Upper lobe of left lung (tissue), 6 donors: ENCODE results near the gene ECEL1. TPM values are rescaled to one million over a fixed set of nuclear protein-coding genes. Genes with fewer than 3 reads are reported as not detected.

Source experiments
- ATAC-seq, 2 donors: fragments of 200-7000 bp; cut with Tn5 transposase; one replicate each; pipeline ENCODE4 v1.9.1; 2022; ENCODE audit warnings: mild to moderate bottlenecking in 2 of 2, moderate library complexity in 2 of 2; ENCODE audit not compliant: low FRiP score in 2 of 2
- DNase-seq, 2 donors: peaks; one replicate each; pipeline ENCODE4 v3.0.0-alpha.2; 2019 to 2020
- H3K27ac ChIP-seq, 4 donors: fragments of 200-600 bp; sonication (generic); one replicate each; pipeline ENCODE4 v1.5.1; 2016 to 2019
- H3K27me3 ChIP-seq, 4 donors: fragments of 200-600 bp; sonication (generic); one replicate each; pipeline ENCODE4 v1.5.1; 2017 to 2019
- H3K36me3 ChIP-seq, 4 donors: fragments of 200-600 bp; sonication (generic); one replicate each; pipeline ENCODE4 v1.5.1; 2016 to 2019
- H3K4me1 ChIP-seq, 4 donors: fragments of 200-600 bp; sonication (generic); one replicate each; pipeline ENCODE4 v1.5.1; 2018 to 2019
- H3K4me3 ChIP-seq, 4 donors: fragments of 200-600 bp; sonication (generic); one replicate each; pipeline ENCODE4 v1.5.1; 2017 to 2019; ENCODE audit warnings: mild to moderate bottlenecking in 2 of 4, moderate library complexity in 1 of 4
- H3K9me3 ChIP-seq, 4 donors: fragments of 200-600 bp; sonication (generic); one replicate each; pipeline ENCODE4 v1.5.1; 2018 to 2019
- CTCF ChIP-seq, 6 experiments: fragments of 450-650 bp in 4 of 6; fragments of 200-600 bp in 2 of 6; sonication (generic) in 2 of 6; IDR thresholded peaks; one replicate each; pipeline ENCODE4 v1.5.1; 2016 to 2019; ENCODE audit warnings: antibody characterized with exemption in 6 of 6
- EP300 ChIP-seq, 4 donors: sonication (generic); formaldehyde crosslinking; IDR thresholded peaks; one replicate each; pipeline ENCODE4 v1.5.1; 2017; ENCODE audit warnings: antibody characterized with exemption in 4 of 4, control low read depth in 2 of 4
- POLR2A ChIP-seq, 4 donors: fragments of 450-650 bp; IDR thresholded peaks; one replicate each; pipeline ENCODE4 v1.5.1; 2016 to 2017; ENCODE audit warnings: antibody characterized with exemption in 4 of 4, mild to moderate bottlenecking in 2 of 4
- POLR2AphosphoS5 ChIP-seq, 2 donors: sonication (generic); formaldehyde crosslinking; IDR thresholded peaks; one replicate each; pipeline ENCODE4 v1.5.1; 2017; ENCODE audit warnings: antibody characterized with exemption in 2 of 2
- WGBS, 2 donors: methylation state at CpG; one replicate each; pipeline ENCODE4 v1.1.5; 2017 to 2018; 5-methylcytosine and 5-hydroxymethylcytosine counted together
- total RNA-seq, 6 donors: library from RNA; depleted of rRNA in 4 of 6; stranded (reverse); fragments of >200 nt in 4 of 6; gene quantifications; one replicate each; pipeline versions ENCODE4 v1.1.0 to v1.2.1, GENCODE V29; 2016 to 2021
- donor health status: DM: no; HTN: no; CAD: no; lungs with moderate emphysema.
- donor health status: DM: no; HTN: yes; CAD: no; lungs with severe emphysema.

Gene ECEL1
- total RNA-seq, 6 donors from 2014 or later, result 0.14 to 0.40 TPM; not detected in 4

GRCh38 chr2:232459419-232460035 is 28.1 kb downstream of the ECEL1 start:
- DNase-seq (peak in 1 of 2 donors; percentile 10), ATAC-seq (no peak)
- 87 to 94% methylated on average over 6 to 9 of the region's 11 CpGs for WGBS, 2 donors
- no peaks in the 10 kb centered on the region for H3K36me3 ChIP-seq
- TF ChIP-seq POLR2A (IDR thresholded peaks at IDR 0.05) (no peak), EP300 (IDR thresholded peaks at IDR 0.05) (no peak), POLR2AphosphoS5 (IDR thresholded peaks at IDR 0.05) (no peak), CTCF (IDR thresholded peaks at IDR 0.05) (no peak)
- H3K27me3 ChIP-seq, result peaks cover 0 to 8% (median 0%) of the 10 kb centered on the region in 4 donors
- no peaks in the 10 kb centered on the region for H3K4me1 ChIP-seq
- H3K9me3 ChIP-seq, result no peaks in the 10 kb centered on the region
- no peak overlapping the region for H3K27ac ChIP-seq
- no peak overlapping the region for H3K4me3 ChIP-seq

- H3K27ac ChIP-seq, result no peak overlapping the region
- H3K4me1 ChIP-seq, result no peaks in the 10 kb centered on the region
- ATAC-seq (no peak), DNase-seq (peak; percentile 12 to 82)
- H3K36me3 ChIP-seq, result no peaks in the 10 kb centered on the region
- TF ChIP-seq CTCF (IDR thresholded peaks at IDR 0.05) (no peak), POLR2AphosphoS5 (IDR thresholded peaks at IDR 0.05) (no peak), EP300 (IDR thresholded peaks at IDR 0.05) (no peak), POLR2A (IDR thresholded peaks at IDR 0.05) (no peak)
- 56 to 78% methylated on average over 18 to 48 of the region's 56 CpGs for WGBS, 2 donors
- H3K27me3 ChIP-seq, result peaks cover 0 to 8% (median 0%) of the 10 kb centered on the region in 4 donors
- H3K9me3 ChIP-seq, result no peaks in the 10 kb centered on the region
- H3K4me3 ChIP-seq, result no peak overlapping the region
These were observed 28.8 kb downstream of the ECEL1 start for GRCh38 chr2:232458661-232459418.

- no peak for TF ChIP-seq POLR2A (IDR thresholded peaks at IDR 0.05)
- no peak for TF ChIP-seq EP300 (IDR thresholded peaks at IDR 0.05)
- no peak for TF ChIP-seq CTCF (IDR thresholded peaks at IDR 0.05)
- no peak for TF ChIP-seq POLR2AphosphoS5 (IDR thresholded peaks at IDR 0.05)
- DNase-seq, result peak; percentile 10 to 75
- no peaks in the 10 kb centered on the region for H3K9me3 ChIP-seq
- no peaks in the 10 kb centered on the region for H3K36me3 ChIP-seq
- H3K4me1 ChIP-seq, result no peaks in the 10 kb centered on the region
- H3K27me3 ChIP-seq, result peaks cover 0 to 8% (median 0%) of the 10 kb centered on the region in 4 donors
- ATAC-seq, result no peak
- 85 to 93% methylated on average over 16 to 25 of the region's 25 CpGs for WGBS, 2 donors
- no peak overlapping the region for H3K27ac ChIP-seq
- H3K4me3 ChIP-seq, result no peak overlapping the region
These were observed 29.5 kb downstream of the ECEL1 start for GRCh38 chr2:232458051-232458660.

- 91 to 93% methylated on average over 2 to 20 of the region's 21 CpGs for WGBS, 2 donors
- H3K4me1 ChIP-seq, result no peaks in the 10 kb centered on the region
- DNase-seq, result peak; percentile 15 to 59
- H3K4me3 ChIP-seq, result no peak overlapping the region
- H3K27ac ChIP-seq, result no peak overlapping the region
- peaks cover 0 to 8% (median 0%) of the 10 kb centered on the region in 4 donors for H3K27me3 ChIP-seq
- TF ChIP-seq POLR2A (IDR thresholded peaks at IDR 0.05) (no peak), EP300 (IDR thresholded peaks at IDR 0.05) (no peak), POLR2AphosphoS5 (IDR thresholded peaks at IDR 0.05) (no peak), CTCF (IDR thresholded peaks at IDR 0.05) (no peak)
- ATAC-seq, result no peak
- no peaks in the 10 kb centered on the region for H3K36me3 ChIP-seq
- H3K9me3 ChIP-seq, result no peaks in the 10 kb centered on the region
These were observed 30.3 kb downstream of the ECEL1 start for GRCh38 chr2:232457121-232458011.
